Measurements from ENCODE around the gene TPPP. TPM values are rescaled to one million over a fixed set of nuclear protein-coding genes. Genes with fewer than 3 reads are reported as not detected.
A peak's percentile ranks its signal among the peaks of the same experiment; 100 is the strongest.

TPPP gene
- total and polyA plus RNA-seq, 2 experiments from 2014 or later: 0.48 to 1.4 TPM

- H3K4me1 Mint-ChIP-seq: peaks cover 6% of the 10 kb centered on the region
- Histone ChIP-seq H3K9me2 (ENCODE audit: insufficient read depth) (no peaks in the 10 kb centered on the region), H3K36me3 (ENCODE audit: insufficient read depth) (no peaks in the 10 kb centered on the region), H3K27ac (ENCODE audit: low read depth) (no peak overlapping the region), H3K4me2 (no peak overlapping the region), H3K4me3 (no peak overlapping the region), H3F3A (replicated peaks; ENCODE audit: low read depth) (no peaks in the 10 kb centered on the region), H3K4me1 (ENCODE audit: insufficient read depth) (no peaks in the 10 kb centered on the region), H4K20me1 (replicated peaks; ENCODE audit: insufficient read depth) (peaks cover 5% of the 10 kb centered on the region; the same call in 1 of the 2 replicates), H3K27me3 (ENCODE audit: insufficient read depth) (0 out of 2 replicates have a peak, but pooled peaks cover 4% of the 10 kb centered on the region), H2AFZ (no peak overlapping the region), H3K79me2 (replicated peaks; ENCODE audit: insufficient read depth) (no peaks in the 10 kb centered on the region)
- peaks cover 22% of the 10 kb centered on the region for H3K27me3 Mint-ChIP-seq (ENCODE audit: insufficient read depth, low read depth, poor library complexity)
- H3K4me3 Mint-ChIP-seq: peak overlapping the region; percentile 24; the same call in 1 of the 3 replicates
- H3K36me3 Mint-ChIP-seq (ENCODE audit: low read depth): no peaks in the 10 kb centered on the region; the same call in 2 of the 3 replicates
- no peak for TF ChIP-seq NANOG (IDR thresholded peaks at IDR 0.05; ENCODE audit: borderline replicate concordance)
- no peak for TF ChIP-seq ZNF114 (CRISPR knock-in tag; IDR thresholded peaks at IDR 0.05)
- no peak for TF ChIP-seq REST (IDR thresholded peaks at IDR 0.05; ENCODE audit: unreplicated experiment)
- no peak for TF ChIP-seq CREB1 (CRISPR knock-in tag; IDR thresholded peaks at IDR 0.05; ENCODE audit: low read depth)
- no peak for TF ChIP-seq EZH2 (IDR thresholded peaks at IDR 0.05; ENCODE audit: low read depth, unreplicated experiment)
- TF ChIP-seq STAT1 (IDR thresholded peaks at IDR 0.05; ENCODE audit: unreplicated experiment): no peak
- TF ChIP-seq ETS1 (IDR thresholded peaks at IDR 0.05): no peak
- TF ChIP-seq CTCF (conservative IDR thresholded peaks at IDR 0.05; ENCODE audit: low read depth in 2 of 2): no peak
- TF ChIP-seq ZNF462 (CRISPR knock-in tag; IDR thresholded peaks at IDR 0.05): no peak
- no peak for TF ChIP-seq POLR2AphosphoS5 (IDR thresholded peaks at IDR 0.05; ENCODE audit: low read depth)
- no peak for TF ChIP-seq JUNB (IDR thresholded peaks at IDR 0.05; ENCODE audit: unreplicated experiment)
- no peak for TF ChIP-seq ZNF331 (CRISPR knock-in tag; IDR thresholded peaks at IDR 0.05; ENCODE audit: low read depth)
- no peak for TF ChIP-seq EZH2phosphoT487 (IDR thresholded peaks at IDR 0.05; ENCODE audit: unreplicated experiment)
- DNase-seq (ENCODE audit: low spot score) (no peak), ATAC-seq (no peak)
- peaks cover 2% of the 10 kb centered on the region; the same call in 1 of the 3 replicates for H3K9me3 Mint-ChIP-seq
- no peak overlapping the region for H3K27ac Mint-ChIP-seq
Observed at GRCh38 chr5:673161-673830, 19.9 kb downstream of the TPPP start.

Data from GM23338 (cell line).